Suppressor macrophage (primary cell): ENCODE data around the gene CRYBB3.

ENCODE experiments used
- DNase-seq, 4 experiments: peaks; one replicate each; pipeline ENCODE4 v3.0.0-alpha.2; 2020 to 2022
- total RNA-seq, 17 experiments: gene quantifications; one replicate each; lab custom pipeline; 2026; ENCODE audit warnings: mixed read lengths in 6 of 17, inconsistent platforms in 3 of 17; lab: John Stamatoyannopoulos, UW

The CRYBB3 gene
- total RNA-seq: 0 to 0.77 (median 0) reads per million in 17 experiments

DNA sequence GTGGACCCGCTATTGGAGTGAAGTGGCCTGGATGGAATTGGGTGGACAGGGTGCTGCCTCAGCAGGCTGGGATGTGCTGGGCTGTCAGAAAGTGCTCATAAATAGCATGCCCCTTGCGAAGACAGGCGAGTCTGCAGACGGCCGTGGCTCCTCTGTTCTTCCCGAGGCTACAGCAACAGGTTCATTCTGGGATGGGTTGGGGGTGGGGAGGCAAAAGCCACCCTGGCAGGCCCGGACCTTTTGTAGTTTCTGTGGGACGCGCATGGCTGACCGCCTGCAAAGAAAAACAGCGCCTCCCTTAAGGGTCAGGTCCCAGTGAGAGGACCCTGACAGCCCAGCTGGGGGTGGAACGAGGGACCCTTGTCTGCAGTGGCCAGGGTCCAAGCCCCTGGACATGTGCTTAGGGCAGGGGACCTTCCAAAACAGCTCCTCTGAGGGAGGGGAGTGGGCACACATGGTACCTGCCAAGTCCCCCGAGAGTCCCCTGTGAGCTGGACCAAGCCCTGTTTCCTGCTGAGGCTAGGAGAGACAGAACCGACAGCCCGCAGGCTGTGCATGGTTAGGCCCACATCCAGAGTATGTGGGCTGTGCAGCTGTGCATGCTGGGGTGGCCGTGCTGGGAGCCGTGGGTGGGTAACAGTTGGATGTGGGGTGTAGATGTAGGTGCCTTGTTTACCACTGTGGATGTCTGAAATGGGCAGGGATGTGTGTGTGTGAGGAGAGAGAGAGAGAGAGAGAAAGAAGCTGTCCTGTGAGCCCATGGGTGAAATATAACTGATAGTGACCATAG lies at the start of gene CRYBB3:
TSS of gene CRYBB3 (plus strand) at position 128 of the 790 bp plus-strand sequence. CDS start 1,539 bp downstream, outside the sequence.
- no peak for DNase-seq

DNA sequence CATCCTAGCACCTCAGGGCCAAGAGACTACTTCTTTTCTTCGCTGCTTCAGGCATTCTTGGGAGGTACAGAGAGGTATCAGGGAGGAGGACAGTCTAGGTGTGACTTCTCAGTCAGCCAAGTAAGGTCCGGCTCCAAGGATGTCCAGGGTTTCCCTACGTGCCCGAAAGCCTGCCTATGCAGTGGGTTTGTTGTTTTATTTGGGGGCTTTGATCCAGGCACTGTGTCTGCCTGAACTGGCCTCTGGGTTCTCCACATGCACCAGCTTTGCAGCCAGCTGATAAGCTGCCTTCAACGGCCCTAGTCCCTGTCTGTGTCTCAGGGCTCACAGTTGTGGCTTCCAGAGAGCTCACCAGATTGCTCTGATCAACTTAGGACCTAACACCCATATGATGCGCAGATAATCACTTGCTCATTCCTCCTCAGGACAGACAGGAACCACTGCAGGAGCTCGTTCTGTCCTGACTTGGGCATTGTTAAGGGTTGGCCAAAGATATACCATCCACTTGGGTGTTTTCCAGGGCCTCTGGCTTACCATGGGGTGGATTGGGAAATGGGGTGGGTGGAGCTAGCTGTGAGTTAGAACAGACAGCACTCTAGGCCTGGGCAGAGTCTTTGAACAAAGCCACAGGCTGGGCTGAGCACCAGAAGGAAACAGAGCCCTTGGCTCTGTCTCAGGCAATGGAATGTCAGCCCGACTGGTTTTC lies 45.5 kb upstream of the CRYBB3 start:
- no peak for DNase-seq

DNA sequence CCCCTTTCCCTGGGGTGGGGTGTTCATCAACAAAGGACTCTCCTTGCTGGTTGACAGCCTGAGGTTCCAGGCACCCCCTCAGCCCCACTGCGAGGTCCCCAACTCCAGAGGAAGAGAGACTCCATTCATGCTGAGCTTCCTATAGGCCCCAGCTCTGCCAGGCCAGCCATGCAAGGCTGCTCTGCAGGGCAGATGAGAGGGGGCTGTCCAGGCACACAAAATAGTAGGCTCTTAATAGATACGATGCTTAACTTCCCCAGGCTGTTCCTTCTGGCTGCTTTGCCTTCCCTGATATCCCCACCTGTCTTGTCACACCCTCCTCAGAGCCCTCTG lies 45.0 kb upstream of the CRYBB3 start:
- DNase-seq: no peak

- no peak for DNase-seq
Measured at GRCh38 chr22:25156736-25157135, 42.9 kb upstream of the CRYBB3 start.

DNA sequence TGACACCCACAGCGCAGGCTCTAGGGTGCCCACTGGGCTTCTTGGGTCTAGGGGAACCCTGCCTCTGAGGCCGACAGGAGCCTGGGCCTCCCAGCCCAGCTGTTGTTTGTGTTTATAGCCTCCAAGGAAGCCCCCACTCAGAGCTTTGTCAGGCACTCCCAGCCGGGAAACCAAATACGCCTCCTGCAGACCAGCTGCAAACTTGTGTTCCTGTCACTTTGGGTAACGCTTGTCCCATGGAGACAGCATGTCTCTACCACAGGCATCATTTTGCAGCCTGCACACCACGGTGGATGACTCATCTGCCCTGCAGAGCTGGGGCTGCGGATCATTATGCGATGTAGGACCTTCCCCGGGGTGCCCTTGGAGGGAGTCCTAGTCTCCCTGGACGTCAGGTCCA lies 40.6 kb upstream of the CRYBB3 start:
- no peak for DNase-seq

- DNase-seq: no peak
Measured at GRCh38 chr22:25160120-25160996, 39.3 kb upstream of the CRYBB3 start.

DNA sequence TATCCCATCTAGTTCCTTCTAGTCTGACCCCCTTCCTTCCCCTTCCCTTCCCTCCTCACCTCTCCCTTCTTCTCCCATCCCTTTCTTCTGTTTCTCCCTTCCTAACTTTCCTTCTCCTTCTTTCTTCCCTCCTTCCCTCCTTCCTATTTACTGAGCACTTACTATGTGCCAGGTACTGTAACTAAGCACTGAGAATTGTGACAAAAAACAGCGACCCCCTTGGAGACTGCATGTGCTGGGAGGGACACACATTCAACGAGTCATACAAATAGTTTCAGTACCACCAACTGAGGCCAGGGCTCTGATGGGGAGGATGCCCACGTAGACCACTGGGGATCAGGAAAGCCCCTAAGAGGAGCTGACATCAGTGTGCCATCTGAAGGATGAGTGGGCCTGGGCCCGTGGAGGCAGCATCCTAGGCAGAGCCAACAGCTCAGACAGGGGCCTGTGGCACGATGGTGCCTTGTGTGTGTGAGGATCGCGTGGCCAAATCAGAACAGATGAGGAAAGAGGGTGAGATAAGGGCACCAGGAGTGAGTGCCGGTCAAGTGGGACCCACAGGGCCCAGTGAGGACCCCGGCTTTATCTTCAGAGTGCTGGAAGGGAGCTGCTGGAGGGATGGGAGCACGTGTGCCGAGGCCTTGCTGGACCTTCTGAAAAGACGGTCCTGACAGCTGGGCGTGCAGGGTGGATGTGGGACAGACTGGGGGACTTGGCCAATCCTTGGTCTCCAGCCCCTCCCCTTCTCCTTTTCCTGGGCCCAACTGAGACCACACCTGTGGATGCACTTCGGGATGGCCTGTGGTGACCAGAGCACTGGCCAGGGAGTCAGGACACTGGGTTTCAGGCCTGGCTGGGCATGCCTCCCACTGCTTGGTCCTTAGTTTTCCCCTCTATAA lies 38.4 kb upstream of the CRYBB3 start:
- DNase-seq: no peak

DNA sequence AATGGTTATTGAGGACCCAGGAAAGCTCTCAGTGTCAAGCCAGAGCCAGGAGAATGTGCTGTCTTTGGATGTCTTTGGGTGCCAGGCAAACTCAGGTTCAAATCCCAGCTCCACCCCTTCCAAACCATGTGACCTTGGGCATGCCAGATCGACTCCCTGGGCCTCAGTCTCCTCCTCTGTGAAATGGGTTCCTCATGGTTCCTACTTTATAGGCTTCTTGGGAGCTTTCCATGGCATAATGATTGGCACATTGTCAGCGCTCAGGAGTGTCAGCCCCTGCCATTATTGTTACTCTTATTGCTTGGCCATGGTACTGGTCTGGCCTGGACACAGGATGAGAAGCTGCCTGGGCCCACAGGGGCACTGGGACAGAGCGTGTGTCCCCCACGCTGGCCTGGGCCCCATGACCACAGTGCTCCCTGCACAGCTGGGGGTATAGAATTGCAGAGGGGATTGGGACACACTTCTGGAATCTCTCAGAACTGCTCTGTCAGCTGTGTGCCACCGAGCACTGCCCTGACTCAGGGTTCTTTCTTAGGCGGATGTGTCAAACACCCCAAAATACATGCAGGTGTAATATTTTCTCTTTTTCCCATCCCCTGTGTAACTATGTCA lies 37.6 kb upstream of the CRYBB3 start:
- no peak for DNase-seq

DNA sequence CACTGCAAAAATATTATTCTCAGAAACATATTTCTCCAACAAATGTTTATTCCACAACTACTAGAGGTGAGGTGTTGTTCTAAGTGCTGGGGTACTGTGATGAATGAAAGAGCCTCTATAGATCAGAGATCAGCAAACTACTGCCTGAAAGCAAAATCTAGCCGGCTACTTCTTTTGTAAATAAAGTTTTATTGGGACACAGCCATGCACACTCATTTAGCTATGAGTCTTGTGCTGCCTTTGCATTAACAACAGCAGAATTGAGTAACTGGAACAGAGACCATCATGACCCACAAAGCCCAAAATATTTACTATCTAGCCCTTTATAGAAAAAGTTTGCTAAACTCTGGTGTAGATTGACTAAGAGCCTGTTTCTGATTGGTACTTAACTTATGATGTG lies 37.1 kb upstream of the CRYBB3 start:
- DNase-seq: no peak

DNA sequence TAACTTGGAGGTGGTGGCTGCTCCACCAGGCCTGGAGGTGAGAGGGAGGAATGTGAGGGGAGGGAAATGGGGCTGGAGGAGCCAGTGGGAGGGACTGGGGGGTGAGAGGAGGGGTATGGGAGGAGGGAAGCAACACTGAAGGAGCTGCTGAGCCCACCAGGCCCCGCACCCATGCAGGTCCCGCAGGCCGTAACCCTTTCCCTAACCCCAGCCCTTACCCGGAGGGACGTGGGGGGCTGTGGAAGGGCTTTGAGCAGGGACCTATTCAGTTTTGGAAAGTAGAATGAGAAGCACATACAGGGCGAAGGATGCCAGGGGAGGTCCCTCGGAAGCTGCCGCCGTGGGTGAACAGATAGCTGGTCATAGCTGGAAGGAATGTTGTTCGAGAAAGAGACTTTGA lies 33.9 kb upstream of the CRYBB3 start:
- DNase-seq: no peak

DNA sequence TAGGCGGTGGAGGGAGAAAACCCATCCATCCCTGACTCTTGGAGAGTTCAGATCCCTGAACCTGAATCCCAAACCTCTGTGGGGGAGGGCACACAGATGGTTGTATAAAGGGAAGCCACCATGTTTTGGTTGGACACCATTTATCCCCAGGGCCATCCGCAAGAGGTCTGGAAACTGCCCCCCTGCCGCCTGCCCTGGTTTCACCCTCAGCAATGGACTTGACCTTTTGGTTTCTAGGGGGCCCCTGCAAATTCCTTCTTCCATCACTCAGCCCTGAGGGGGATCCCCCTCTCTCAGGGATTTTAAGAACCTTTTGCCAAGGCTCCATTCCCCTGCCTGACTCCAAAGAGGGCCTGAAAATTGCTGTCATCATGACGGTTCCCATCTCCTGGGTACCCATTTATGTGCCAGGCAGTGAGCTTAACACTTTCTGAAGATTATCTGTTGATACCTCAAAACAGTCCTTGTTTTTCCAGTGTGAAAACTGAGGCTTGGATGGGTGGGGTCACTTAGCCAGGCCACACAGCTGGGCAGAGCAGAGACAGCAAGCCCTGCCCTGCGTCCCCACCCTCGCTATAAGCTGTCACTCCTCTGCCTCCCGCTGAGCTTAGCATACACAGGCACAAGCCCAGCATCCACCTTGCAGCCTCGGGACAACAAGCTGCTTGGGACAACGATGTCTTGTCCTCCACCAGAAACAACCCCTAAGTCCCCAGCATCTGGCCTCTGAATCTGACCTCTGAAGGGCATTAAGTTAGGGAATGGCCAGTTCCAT lies 33.2 kb upstream of the CRYBB3 start:
- DNase-seq: no peak

DNA sequence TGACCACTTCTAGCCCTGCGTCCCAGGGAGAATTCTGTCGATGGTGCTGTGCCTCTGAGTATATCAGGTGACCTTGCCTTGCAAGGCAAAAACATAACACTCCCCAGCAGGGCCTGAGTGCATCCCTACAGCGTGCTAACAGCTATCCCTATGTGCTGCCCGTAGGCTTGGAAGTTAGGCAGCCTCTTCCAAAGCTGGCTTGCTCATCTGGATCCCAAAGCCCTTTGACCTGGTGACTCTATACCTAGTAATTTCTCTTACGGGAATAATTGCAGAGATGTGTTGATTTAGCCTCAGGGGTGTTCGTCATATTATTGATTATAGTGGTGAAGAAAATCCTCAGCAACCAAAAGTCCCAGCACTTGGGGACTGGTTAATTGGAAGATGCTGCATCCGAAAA lies 32.6 kb upstream of the CRYBB3 start:
- DNase-seq: no peak

DNA sequence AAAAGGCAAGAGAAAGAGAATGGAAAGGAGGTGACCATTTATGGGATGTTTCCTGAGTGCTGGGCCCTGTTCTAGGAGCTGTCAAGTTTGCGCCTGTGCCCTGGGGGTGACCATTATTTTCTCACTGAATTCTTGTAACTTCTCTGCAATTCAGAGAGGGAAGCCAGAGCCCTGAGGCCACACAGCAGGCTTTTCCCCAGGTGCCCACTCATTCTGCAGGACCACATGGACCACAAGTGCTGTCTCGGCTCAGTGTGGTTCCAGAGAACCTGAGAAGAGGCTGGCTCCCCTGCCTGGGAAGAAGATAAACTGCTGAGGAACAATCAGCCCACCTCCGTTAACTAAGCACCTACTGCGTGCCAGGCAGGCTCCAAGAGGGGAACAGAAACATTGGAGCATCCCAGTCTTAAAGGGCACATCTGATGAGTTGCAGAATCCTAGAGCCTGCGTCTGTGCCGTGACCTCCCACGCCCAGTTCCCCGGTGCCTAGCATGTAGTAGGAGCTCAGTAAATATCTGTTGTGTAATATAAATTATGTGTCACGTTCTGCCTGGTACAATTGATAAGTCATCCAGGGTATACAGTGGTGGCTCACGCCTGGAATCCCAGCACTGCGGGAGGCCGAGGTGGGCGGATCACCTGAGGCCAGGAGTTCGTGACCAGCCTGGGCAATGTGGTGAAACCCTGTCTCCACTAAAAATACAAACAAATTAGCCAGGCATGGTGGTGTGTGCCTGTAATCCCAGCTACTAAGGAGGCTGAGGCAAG lies 31.6 kb upstream of the CRYBB3 start:
- no peak for DNase-seq

GRCh38 chr22:25169278-25170031 lies 30.2 kb upstream of the CRYBB3 start:
- DNase-seq: no peak

DNA sequence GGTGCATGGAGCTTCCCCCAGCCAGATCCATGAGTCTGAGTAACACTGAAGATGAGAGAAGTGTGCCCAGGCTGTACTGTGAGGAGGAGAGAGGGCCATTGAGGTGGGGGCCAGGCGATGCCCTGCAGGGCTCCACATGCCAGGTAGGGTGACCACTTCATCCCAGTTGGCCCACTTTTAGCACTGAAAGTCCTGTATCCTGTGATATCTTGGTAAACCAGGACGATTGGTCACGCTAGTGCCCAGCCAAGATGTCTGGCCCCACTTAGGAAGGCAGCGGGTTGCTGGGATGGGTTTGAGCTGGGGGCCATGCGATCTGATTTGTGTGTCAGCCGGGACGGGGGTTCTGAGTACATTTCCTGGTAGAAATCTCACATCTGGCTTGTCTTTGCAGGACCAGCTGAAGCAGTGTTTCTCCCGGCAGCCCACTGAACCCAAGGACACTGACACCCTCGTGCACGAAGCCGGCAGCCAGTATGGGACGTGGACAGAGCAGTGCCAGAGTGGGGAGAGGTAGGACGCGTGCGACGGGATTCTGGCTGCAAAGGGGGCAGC lies 29.2 kb upstream of the CRYBB3 start:
- no peak for DNase-seq

GRCh38 chr22:25172153-25172552 lies 27.5 kb upstream of the CRYBB3 start:
- DNase-seq: peak in 1 of 4 experiments; percentile 19

GRCh38 chr22:25174156-25174887 lies 25.3 kb upstream of the CRYBB3 start:
- DNase-seq: no peak

DNA sequence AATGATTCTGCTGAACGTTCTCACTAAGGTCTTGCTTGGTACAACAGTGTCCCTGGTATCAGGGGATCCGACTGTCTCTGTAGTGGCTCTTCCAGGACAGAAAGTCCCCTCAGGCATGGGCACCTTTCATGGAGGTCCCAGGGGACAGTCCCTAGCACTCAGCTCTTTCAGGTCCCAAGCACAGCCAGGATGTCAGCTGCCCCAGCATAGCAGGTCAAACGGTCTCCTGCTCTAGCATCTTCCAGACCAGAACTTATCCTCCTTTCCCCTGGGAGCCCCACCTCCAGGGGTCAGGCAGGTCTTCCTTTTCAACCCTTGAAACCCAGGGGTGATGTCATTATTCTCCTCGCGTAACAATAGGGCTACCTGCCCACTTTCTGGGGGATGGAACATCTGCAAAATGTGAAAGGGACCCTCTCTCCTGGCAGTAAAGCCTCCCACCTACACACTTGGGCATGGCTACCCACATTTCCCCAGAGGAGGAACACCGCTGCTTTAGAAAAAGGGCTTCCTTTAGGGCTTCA lies 24.7 kb upstream of the CRYBB3 start:
- DNase-seq: no peak
